GM18508 (cell line): ENCODE results near the gene SERTAD4.
"Not testable (repeated sequence)": the region's sequence is repeated elsewhere in the genome, so short reads cannot be mapped to it uniquely, and the experiment has no call there.

Experiments used
- ATAC-seq: cut with Tn5 transposase; IDR thresholded peaks from one replicate; pipeline ENCODE4 v1.9.1; 2021; ENCODE audit warnings: moderate number of reproducible peaks; ENCODE audit not compliant: insufficient read depth, unreplicated experiment

The SERTAD4 gene

DNA sequence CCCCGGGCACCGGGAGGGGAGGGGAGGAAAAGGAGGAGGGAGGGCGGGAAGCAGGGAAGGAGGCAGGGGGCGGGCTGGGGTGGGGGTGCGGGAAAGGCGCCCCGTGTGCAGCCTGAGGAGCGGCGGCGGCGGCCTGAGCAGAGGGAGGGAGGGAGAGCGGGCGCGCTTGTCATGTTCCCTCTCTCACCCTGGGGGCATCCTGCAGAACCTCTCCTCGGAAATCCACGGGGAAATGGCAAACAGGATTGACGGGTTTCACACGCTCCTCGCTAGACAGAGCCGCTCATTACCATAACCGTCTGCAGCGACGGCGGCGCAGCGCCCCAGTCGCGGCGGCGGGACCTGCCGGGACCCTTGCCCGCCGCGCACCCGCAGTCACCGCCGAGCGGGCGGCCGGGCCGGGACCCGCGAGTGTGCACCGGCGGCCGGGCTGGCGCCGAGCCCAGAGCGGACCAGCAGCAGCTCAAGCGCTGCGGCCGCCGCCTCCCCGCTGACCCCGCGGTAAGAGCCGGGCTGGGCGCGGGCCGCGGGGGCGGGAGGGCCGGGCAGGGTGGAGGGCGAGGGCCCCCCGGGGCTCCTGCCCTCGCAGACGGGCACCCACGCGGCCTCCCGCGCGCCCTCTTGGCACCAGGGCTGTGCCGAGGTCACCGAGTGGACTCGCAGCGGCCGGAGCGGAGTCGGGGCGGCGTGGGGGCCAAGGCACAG is at the start of gene SERTAD4:
SERTAD4 (plus strand) TSS at position 286 of the 705 bp plus-strand sequence. CDS start 5,165 bp downstream, outside the sequence.
- no peak for ATAC-seq

- no peak for ATAC-seq
Measured at GRCh38 chr1:210185063-210185462, 47.5 kb upstream of the SERTAD4 start.

GRCh38 chr1:210187849-210188606 is 44.6 kb upstream of the SERTAD4 start:
- ATAC-seq = not testable (repeated sequence)

GRCh38 chr1:210189426-210189825 is 43.2 kb upstream of the SERTAD4 start:
- no peak for ATAC-seq

DNA sequence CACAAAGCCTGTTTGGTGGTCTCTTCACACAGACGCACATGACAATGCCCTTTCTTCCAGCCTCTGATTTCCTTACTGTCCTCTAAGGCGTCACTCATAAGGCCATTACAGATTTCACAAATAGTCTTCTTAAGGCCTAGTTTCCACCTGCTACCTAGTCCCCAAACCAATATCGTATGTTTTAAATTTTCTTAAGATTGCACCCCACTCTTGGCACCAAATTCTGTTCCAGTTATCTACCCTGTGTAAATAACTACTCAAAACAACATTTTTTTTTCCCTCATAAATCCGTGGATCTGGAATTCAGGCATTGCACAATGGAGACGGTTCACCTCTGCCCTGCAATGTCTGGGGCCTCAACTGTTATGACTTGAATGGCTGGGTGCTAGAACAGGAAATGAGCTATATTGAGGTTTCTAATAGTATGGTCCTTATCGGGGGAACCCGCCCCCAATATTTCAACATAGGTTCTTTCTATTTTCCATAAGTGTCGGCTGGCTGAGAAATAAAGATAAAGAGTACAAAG is 36.9 kb upstream of the SERTAD4 start:
- no peak for ATAC-seq

GRCh38 chr1:210196266-210196665 is 36.3 kb upstream of the SERTAD4 start:
- not testable (repeated sequence) for ATAC-seq

- no peak for ATAC-seq
Measured at GRCh38 chr1:210198840-210199239, 33.8 kb upstream of the SERTAD4 start.

DNA sequence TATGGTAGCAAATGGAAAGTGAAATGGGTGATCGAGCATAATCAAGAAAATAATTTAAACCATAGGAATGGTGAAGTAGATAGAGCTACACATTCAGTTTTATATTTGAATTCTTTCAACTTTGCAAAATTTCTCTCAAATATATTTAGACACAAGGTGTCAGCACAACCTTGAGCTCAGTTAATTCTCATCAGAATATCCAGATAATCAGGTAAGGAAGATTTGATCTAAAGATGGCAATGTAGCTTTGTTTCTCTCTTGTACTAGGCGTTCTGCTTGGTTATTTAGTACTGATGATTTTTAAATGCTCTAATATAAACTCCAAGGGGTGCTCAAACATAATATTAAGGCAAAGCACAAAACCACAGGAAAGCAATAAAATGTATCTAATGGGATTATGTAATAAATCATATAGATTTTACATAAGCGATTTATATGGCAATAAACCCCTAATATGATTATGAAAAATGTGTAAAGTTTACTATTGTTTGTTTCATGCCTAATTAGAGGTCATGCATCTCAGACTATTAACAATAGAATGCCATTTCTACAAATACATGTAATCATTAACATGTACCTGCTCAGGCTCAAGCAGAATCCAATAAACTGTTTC is 32.4 kb upstream of the SERTAD4 start:
- ATAC-seq = no peak

DNA sequence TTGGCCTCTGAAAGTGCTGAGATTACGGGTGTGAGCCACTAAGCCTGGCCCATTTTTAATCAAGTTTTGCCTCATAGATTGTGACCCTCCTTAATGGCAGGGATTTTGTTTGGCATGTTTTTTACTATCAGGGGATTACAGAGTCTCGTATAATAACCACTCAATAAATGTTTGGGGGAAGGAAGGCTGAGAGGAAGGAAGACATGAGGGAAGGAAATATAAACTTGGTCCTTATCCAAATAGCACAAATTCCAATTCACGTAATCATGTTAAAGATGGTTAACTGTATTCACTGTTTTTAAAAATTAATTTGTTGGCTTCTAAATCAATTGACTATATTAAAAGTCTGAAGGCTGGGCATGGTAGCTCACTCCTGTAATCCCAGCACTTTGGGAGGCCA is 30.9 kb upstream of the SERTAD4 start:
- no peak for ATAC-seq

DNA sequence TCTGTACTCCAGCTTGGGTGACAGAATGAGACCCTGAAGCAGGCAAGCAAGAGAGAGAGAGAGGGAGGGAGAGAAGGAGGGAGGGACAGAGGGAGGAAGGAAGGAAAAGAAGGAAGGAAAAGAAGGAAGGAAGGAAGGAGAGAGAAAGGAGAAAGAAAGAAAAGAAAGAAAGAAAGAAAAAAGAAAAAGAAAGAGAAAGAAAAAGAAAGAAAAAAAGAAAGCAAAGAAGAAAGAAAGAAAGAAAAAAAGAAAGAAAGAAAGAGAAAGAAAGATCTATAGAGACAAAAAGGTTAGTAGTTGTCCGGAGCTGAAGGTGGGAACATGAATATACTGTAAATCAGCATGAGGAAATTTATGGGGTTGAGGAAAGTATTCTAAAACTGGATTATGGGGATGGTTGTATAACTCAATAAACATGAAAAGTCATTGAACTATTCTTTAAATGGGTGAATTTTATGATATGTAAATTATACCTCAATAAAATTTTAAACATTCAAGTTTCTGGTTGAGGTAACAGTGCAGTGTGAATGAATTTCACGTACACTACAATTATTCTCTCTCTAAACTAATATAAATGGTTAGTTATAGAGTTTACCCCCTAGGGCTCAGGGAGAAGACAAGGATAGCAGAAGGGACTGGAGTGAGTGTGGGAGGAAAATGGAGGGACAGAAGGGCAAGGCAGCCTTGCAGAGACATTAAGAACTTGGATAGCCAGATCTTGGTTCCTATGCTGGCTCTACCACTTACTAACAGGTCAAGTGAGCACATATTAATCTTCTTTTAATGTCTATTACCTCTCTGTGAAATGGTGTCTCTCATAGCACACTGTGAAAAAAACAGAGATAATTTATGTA is 24.8 kb upstream of the SERTAD4 start:
- ATAC-seq = no peak

DNA sequence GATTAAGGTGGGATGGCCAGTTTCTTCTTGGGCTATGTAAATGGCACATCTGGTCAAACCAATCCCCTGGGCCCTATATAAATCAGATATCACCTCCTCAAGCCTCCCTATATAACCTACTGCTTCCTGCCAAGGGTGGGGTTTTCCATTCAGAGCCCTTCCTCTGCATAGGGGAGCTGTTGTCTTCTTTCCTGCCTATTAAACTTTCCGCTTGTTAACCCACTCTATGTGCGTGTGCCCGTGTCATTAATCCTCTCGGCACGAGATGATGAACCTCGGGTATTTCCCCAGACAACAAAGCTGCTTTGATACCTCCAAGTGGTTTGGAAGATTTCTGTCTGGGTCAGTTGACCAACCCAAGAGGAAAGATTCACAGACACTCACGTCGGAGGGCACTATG is 19.3 kb upstream of the SERTAD4 start:
- ATAC-seq = no peak

DNA sequence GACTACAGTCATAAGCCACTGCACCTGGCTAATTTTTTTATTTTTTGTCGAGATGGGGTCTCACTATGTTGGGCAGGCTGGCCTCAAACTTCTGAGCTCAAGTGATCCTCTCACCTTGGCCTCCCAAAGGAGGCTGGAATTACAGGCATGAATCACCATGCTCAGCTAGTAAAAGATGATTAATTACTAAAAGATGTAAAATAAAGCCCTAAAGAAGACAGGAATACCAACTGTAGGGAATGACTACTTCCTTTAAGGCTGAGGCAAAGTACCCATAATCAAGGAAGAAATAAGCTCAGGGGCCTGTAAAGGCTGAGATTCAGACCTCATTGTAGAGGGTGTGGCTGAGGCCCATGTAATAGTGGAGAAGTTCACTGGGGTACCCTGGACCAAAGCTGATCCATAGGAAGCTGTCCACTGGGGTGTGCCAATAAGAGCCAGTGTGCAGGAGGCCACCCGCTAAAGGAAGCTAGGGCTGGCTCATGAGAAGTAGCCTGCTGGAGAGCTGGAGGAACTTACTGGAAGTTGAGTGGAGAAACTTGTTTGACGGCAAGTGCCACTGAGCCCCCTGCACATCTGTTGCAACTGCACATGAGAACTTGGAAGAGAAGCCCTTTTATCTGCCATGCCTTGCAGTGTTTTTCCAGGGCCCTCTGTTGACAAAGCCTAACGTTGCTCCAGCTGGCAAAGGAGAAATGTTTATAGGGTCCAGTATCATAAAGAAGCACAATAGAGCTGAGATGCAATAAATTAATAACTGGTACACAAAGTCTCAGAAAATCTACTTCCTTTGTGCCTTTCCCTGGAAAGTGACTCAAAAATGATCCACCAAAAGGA is 17.8 kb upstream of the SERTAD4 start:
- no peak for ATAC-seq

DNA sequence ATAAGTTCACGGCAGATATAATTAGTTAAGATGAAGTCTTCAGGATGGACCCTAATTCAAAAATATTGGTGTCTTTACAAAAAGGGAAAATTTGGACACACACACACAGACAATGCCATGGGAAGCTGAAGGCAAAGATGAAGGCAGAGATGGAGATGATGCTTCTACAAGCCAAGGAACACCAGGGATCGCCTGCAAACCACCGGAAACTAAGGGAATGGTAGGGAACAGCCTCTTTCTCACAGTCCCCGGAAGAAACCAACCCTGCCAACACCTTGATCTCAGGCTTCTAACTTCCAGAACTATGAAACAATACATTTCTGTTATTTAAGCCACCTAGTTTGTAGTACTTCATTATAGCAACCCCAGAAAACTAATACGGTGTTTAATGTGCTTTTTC is 15.1 kb upstream of the SERTAD4 start:
- no peak for ATAC-seq

- ATAC-seq = no peak
Measured at GRCh38 chr1:210218047-210218446, 14.5 kb upstream of the SERTAD4 start.

DNA sequence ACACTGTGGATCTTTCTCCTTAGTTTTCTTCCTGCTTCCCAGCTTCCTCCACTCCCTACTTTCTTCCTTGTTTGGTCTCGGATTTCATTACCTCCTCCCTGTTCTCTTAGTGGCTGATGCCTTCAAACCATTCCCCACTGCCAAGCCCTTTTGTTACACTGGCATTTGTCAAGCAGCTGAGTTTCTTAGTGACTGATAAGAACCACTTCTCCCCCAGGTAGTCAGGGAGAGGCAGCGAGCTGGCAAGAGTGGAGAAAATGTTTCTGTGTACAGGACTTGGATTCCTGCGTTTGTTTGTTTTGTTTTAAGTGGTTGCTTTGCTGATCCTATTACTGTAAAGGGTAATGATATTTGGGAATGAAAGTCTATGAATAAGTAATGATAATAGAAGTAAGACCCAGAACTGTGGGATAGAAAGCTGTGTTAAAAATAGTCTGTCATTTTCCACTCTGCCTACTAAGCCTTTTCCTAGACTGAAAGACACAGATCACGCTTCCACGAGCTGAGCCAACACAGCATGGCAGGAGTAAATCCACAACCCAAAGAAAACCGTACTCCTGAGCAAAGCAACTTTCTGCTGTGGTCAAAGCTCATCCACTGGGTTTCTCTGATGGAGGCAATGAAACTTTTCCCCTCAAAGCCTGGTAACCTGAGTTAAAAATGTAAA is 10.1 kb upstream of the SERTAD4 start:
- no peak for ATAC-seq

GRCh38 chr1:210223226-210223904 is 9.2 kb upstream of the SERTAD4 start:
- ATAC-seq = no peak

GRCh38 chr1:210228158-210228557 is 4.4 kb upstream of the SERTAD4 start:
- ATAC-seq = no peak

DNA sequence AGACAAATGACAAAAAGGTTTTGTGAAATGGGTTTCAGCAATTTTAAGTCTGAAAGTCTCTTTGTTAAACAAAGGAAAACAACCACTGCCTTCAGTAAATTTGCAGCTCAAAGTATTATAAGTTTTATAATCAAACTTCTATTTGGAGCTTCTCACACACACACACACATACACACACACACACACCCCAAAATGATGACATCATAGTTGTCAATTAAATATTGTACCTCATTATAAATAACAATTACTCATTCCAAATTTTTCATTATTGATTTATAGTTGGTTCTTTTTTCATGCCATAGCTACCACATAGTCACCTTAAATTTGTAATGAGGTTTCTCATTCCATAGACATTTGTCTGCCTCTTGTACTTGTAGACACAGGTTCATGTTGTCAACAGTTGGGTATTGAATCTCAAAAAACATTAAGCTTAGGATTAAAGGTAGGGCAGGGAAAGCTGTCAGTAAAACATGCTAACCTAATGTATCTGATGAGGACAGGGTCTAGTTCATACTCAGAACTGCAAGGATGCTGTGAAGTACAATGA is 2.4 kb upstream of the SERTAD4 start:
- ATAC-seq = no peak
